ENCODE data around the gene LCA5L. TPM values are rescaled to one million over a fixed set of nuclear protein-coding genes. Genes with fewer than 3 reads are reported as not detected.

LCA5L gene
- total and polyA plus RNA-seq, 2 of the 13 experiments (the other 11 are each of a cell fraction or from before 2014, with no cell fraction given) = 0.13 to 0.55 TPM

DNA sequence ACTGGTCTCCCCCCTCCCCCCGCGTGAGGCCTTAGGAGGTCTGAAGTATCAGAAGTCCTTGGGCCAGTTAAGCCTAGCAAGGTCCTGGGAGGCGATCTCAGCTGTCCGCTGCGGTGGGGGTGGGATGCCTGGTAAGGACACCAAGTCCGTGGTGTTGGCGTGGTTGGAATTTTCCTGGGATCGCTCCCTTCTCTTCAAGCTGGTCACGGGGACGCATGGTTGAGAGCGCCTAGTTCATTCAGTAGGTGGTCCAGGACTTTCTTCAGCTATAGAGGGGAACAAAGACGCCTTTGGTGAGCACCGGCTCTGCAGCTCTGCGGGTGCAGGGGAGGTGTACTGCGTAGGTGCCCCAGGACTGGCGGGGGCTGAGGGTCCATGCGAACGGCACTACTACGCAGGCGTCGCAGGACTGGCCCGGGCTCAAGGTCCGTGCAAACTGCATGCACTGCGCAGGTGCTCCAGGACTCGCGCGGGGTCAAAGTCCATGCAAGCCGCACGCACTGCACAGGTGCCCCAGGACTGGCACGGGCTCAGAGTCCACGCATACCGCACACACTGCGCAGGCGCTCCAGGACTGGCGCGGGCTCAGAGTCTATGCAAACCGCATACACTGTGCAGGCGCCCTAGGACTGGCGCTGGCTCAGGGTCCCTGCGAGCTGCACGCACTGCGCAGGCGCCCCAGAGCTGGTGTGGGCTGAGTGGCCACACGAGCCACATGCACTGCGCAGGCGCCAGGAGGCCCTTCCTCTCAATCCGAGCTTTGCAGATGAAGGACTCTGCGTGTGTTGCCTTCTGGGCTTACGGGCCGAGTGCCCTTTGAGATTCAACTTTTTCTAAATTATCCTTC lies 60.1 kb downstream of the LCA5L start (continued):
- TF ChIP-seq THYN1 (CRISPR knock-in tag; IDR thresholded peaks at IDR 0.05; ENCODE audit: borderline replicate concordance, low read depth) = no peak
- no peak for TF ChIP-seq ZNF776 (CRISPR knock-in tag; IDR thresholded peaks at IDR 0.05)
- no peak for TF ChIP-seq ZNF382 (CRISPR knock-in tag; IDR thresholded peaks at IDR 0.05; ENCODE audit: borderline replicate concordance)
- TF ChIP-seq HES4 (CRISPR knock-in tag; IDR thresholded peaks at IDR 0.05; ENCODE audit: borderline replicate concordance) = 0 out of 2 replicates have a peak, but pooled peaks have one; percentile 22
- TF ChIP-seq ZNF850 (CRISPR knock-in tag; conservative IDR thresholded peaks at IDR 0.05) = no peak
- TF ChIP-seq ZFP36L2 (CRISPR knock-in tag; IDR thresholded peaks at IDR 0.05) = no peak
- TF ChIP-seq DNMT1 (CRISPR knock-in tag; IDR thresholded peaks at IDR 0.05) = no peak
- TF ChIP-seq, protein P1, sequence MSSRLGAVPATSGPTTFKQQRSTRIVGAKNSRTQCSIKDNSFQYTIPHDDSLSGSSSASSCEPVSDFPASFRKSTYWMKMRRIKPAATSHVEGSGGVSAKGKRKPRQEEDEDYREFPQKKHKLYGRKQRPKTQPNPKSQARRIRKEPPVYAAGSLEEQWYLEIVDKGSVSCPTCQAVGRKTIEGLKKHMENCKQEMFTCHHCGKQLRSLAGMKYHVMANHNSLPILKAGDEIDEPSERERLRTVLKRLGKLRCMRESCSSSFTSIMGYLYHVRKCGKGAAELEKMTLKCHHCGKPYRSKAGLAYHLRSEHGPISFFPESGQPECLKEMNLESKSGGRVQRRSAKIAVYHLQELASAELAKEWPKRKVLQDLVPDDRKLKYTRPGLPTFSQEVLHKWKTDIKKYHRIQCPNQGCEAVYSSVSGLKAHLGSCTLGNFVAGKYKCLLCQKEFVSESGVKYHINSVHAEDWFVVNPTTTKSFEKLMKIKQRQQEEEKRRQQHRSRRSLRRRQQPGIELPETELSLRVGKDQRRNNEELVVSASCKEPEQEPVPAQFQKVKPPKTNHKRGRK (CRISPR knock-in tag; IDR thresholded peaks at IDR 0.05) = no peak
- TF ChIP-seq ZNF615 (CRISPR knock-in tag; IDR thresholded peaks at IDR 0.05; ENCODE audit: borderline replicate concordance) = no peak
- TF ChIP-seq, protein P2, sequence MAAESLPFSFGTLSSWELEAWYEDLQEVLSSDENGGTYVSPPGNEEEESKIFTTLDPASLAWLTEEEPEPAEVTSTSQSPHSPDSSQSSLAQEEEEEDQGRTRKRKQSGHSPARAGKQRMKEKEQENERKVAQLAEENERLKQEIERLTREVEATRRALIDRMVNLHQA (CRISPR knock-in tag; IDR thresholded peaks at IDR 0.05) = 0 out of 2 replicates have a peak, but pooled peaks have one; percentile 25
- TF ChIP-seq, protein P3, sequence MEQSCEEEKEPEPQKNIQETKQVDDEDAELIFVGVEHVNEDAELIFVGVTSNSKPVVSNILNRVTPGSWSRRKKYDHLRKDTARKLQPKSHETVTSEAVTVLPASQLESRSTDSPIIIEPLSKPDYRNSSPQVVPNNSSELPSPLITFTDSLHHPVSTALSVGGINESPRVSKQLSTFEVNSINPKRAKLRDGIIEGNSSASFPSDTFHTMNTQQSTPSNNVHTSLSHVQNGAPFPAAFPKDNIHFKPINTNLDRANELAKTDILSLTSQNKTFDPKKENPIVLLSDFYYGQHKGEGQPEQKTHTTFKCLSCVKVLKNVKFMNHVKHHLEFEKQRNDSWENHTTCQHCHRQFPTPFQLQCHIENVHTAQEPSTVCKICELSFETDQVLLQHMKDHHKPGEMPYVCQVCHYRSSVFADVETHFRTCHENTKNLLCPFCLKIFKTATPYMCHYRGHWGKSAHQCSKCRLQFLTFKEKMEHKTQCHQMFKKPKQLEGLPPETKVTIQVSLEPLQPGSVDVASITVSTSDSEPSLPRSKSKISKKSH (CRISPR knock-in tag; IDR thresholded peaks at IDR 0.05; ENCODE audit: borderline replicate concordance) = peak; percentile 19; the same call in 1 of the 2 replicates
- TF ChIP-seq, protein P4, sequence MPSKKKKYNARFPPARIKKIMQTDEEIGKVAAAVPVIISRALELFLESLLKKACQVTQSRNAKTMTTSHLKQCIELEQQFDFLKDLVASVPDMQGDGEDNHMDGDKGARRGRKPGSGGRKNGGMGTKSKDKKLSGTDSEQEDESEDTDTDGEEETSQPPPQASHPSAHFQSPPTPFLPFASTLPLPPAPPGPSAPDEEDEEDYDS (CRISPR knock-in tag; IDR thresholded peaks at IDR 0.05) = peak; percentile 65; the same call in 1 of the 2 replicates
- no peak for TF ChIP-seq FLYWCH1 (CRISPR knock-in tag; IDR thresholded peaks at IDR 0.05)
- TF ChIP-seq, protein P5, sequence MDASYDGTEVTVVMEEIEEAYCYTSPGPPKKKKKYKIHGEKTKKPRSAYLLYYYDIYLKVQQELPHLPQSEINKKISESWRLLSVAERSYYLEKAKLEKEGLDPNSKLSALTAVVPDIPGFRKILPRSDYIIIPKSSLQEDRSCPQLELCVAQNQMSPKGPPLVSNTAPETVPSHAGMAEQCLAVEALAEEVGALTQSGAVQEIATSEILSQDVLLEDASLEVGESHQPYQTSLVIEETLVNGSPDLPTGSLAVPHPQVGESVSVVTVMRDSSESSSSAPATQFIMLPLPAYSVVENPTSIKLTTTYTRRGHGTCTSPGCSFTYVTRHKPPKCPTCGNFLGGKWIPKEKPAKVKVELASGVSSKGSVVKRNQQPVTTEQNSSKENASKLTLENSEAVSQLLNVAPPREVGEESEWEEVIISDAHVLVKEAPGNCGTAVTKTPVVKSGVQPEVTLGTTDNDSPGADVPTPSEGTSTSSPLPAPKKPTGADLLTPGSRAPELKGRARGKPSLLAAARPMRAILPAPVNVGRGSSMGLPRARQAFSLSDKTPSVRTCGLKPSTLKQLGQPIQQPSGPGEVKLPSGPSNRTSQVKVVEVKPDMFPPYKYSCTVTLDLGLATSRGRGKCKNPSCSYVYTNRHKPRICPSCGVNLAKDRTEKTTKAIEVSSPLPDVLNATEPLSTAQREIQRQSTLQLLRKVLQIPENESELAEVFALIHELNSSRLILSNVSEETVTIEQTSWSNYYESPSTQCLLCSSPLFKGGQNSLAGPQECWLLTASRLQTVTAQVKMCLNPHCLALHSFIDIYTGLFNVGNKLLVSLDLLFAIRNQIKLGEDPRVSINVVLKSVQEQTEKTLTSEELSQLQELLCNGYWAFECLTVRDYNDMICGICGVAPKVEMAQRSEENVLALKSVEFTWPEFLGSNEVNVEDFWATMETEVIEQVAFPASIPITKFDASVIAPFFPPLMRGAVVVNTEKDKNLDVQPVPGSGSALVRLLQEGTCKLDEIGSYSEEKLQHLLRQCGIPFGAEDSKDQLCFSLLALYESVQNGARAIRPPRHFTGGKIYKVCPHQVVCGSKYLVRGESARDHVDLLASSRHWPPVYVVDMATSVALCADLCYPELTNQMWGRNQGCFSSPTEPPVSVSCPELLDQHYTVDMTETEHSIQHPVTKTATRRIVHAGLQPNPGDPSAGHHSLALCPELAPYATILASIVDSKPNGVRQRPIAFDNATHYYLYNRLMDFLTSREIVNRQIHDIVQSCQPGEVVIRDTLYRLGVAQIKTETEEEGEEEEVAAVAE (CRISPR knock-in tag; IDR thresholded peaks at IDR 0.05; ENCODE audit: borderline replicate concordance) = peak; percentile 86; the same call in 1 of the 2 replicates
- TF ChIP-seq KDM4B (CRISPR knock-in tag; IDR thresholded peaks at IDR 0.05) = peak; percentile 74
- TF ChIP-seq MIER3 (CRISPR knock-in tag; IDR thresholded peaks at IDR 0.05; ENCODE audit: borderline replicate concordance) = peak; percentile 87; the same call in 1 of the 2 replicates
- peak; percentile 69; the same call in 1 of the 2 replicates for TF ChIP-seq ZNF614 (CRISPR knock-in tag; IDR thresholded peaks at IDR 0.05; ENCODE audit: borderline replicate concordance)
- TF ChIP-seq ZFP41 (CRISPR knock-in tag; IDR thresholded peaks at IDR 0.05; ENCODE audit: borderline replicate concordance) = no peak
